ENCODE measurements around the gene MDGA2.

Gene MDGA2

GRCh38 chr14:47422191-47422590 is 253.2 kb downstream of the MDGA2 start:
- no peak overlapping the region for H3K27ac ChIP-seq (ENCODE audit: low read depth, low read length)
- no peaks in the 10 kb centered on the region for H3K9me2 ChIP-seq (replicated peaks; ENCODE audit: insufficient read depth, low read length)
- no peaks in the 10 kb centered on the region for H3K36me3 ChIP-seq (ENCODE audit: low read length)
- no peaks in the 10 kb centered on the region for H3K27me3 ChIP-seq (ENCODE audit: low read length)
- no peaks in the 10 kb centered on the region for H3F3A ChIP-seq (ENCODE audit: insufficient read depth)
- TF ChIP-seq CTCF (IDR thresholded peaks at IDR 0.05; ENCODE audit: insufficient read depth, low read length, poor library complexity, severe bottlenecking) (no peak), EZH2phosphoT487 (conservative IDR thresholded peaks at IDR 0.05; ENCODE audit: low read length) (no peak)
- no peak overlapping the region for H3K9ac ChIP-seq (ENCODE audit: low read length)
- no peaks in the 10 kb centered on the region for H4K20me1 ChIP-seq (ENCODE audit: low read depth, low read length)
- H3K4me3 ChIP-seq (ENCODE audit: insufficient read depth, low read length, poor library complexity, severe bottlenecking) = no peak overlapping the region
- no peaks in the 10 kb centered on the region for H3K79me2 ChIP-seq (ENCODE audit: insufficient read depth, low read length)
- no peak overlapping the region for H2AFZ ChIP-seq (ENCODE audit: low read depth, low read length, severe bottlenecking)
- no peaks in the 10 kb centered on the region for H3K9me3 ChIP-seq (ENCODE audit: insufficient read depth, low read length)
- no peak overlapping the region for H3K4me2 ChIP-seq (ENCODE audit: low read depth, low read length, poor library complexity, severe bottlenecking)

DNA sequence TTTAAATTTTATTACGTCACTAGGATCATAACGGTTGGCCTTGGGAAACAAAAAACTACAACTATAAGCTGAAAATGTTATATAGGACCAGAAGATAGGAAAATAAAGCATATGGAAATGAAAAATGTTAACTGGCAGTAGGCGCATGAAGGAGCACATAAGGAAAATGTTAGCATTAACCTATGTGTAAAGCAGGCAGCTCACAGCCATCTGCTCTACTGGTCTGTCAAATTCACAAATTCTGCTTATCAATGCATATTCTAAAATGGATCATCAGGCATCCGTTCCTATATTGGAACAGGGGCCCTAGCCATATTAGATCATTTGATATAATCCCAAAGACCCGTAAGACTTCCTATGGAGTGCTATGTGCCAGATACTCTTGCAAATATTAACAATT is 263.9 kb downstream of the MDGA2 start:
- Histone ChIP-seq H3F3A (ENCODE audit: insufficient read depth) (no peaks in the 10 kb centered on the region), H3K9ac (ENCODE audit: low read length) (no peak overlapping the region), H3K79me2 (ENCODE audit: insufficient read depth, low read length) (no peaks in the 10 kb centered on the region), H3K4me2 (ENCODE audit: low read depth, low read length, poor library complexity, severe bottlenecking) (no peak overlapping the region), H3K36me3 (ENCODE audit: low read length) (no peaks in the 10 kb centered on the region), H3K27me3 (ENCODE audit: low read length) (no peaks in the 10 kb centered on the region), H3K9me3 (ENCODE audit: insufficient read depth, low read length) (no peaks in the 10 kb centered on the region), H3K9me2 (replicated peaks; ENCODE audit: insufficient read depth, low read length) (no peaks in the 10 kb centered on the region), H4K20me1 (ENCODE audit: low read depth, low read length) (no peaks in the 10 kb centered on the region), H3K4me3 (ENCODE audit: insufficient read depth, low read length, poor library complexity, severe bottlenecking) (no peak overlapping the region), H3K27ac (ENCODE audit: low read depth, low read length) (no peak overlapping the region), H2AFZ (ENCODE audit: low read depth, low read length, severe bottlenecking) (no peak overlapping the region)
- TF ChIP-seq EZH2phosphoT487 (conservative IDR thresholded peaks at IDR 0.05; ENCODE audit: low read length) = no peak
- TF ChIP-seq CTCF (IDR thresholded peaks at IDR 0.05; ENCODE audit: insufficient read depth, low read length, poor library complexity, severe bottlenecking) = no peak

- no peaks in the 10 kb centered on the region for H3K79me2 ChIP-seq (ENCODE audit: insufficient read depth, low read length)
- H3K9me3 ChIP-seq (ENCODE audit: insufficient read depth, low read length) = no peaks in the 10 kb centered on the region
- H3K9me2 ChIP-seq (replicated peaks; ENCODE audit: insufficient read depth, low read length) = no peaks in the 10 kb centered on the region
- H3K9ac ChIP-seq (ENCODE audit: low read length) = no peak overlapping the region
- H3K27ac ChIP-seq (ENCODE audit: low read depth, low read length) = no peak overlapping the region
- no peaks in the 10 kb centered on the region for H3F3A ChIP-seq (ENCODE audit: insufficient read depth)
- H2AFZ ChIP-seq (ENCODE audit: low read depth, low read length, severe bottlenecking) = no peak overlapping the region
- H4K20me1 ChIP-seq (ENCODE audit: low read depth, low read length) = no peaks in the 10 kb centered on the region
- H3K27me3 ChIP-seq (ENCODE audit: low read length) = no peaks in the 10 kb centered on the region
- H3K36me3 ChIP-seq (ENCODE audit: low read length) = no peaks in the 10 kb centered on the region
- TF ChIP-seq EZH2phosphoT487 (conservative IDR thresholded peaks at IDR 0.05; ENCODE audit: low read length) (no peak), CTCF (IDR thresholded peaks at IDR 0.05; ENCODE audit: insufficient read depth, low read length, poor library complexity, severe bottlenecking) (no peak)
- H3K4me3 ChIP-seq (ENCODE audit: insufficient read depth, low read length, poor library complexity, severe bottlenecking) = no peak overlapping the region
- no peak overlapping the region for H3K4me2 ChIP-seq (ENCODE audit: low read depth, low read length, poor library complexity, severe bottlenecking)
These were observed 283.1 kb downstream of the MDGA2 start for GRCh38 chr14:47392326-47392725.

Measured in SU-DHL-6 (cell line).